ENCODE results near the gene GZMA. TPM values are rescaled to one million over a fixed set of nuclear protein-coding genes. Genes with fewer than 3 reads are reported as not detected.

Gene GZMA
- total and polyA plus RNA-seq, 2 experiments from 2014 or later: not detected

DNA sequence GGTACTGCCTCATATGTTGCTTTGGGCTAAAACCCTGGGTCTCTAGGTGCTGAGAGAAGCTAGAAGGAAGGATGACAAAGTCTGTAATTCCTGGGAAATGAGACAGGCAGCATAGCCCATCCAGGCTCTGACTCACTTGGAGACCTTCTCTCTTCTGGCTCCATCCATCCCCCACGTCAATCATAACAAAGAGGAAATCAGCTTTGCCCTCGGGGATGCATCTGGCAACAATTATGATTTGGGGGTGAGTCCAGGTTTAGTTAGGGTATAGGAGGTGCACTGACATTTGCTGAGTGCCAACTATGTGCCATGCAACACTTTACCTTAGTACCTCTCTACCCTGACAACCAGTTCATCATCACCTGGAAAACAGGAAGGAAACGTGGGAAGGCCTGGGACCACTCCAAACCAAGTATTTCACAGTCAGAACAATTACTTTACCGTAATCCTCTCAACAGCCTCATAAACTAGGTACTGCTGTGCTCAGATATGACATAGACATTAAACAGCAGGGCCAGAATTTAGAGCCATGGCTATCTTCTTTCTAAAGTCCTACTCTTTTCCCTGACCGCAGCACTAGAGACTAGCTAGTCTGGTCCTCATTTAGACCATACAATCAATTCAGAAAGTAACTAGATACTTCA, 39.1 kb upstream of the GZMA start:
- no peak overlapping the region for H3K27ac ChIP-seq (ENCODE audit: low read depth)
- Mint-ChIP-seq H3K36me3 (ENCODE audit: low read depth) (no peaks in the 10 kb centered on the region), H3K4me3 (no peak overlapping the region), H3K4me1 (no peaks in the 10 kb centered on the region), H3K27ac (no peak overlapping the region), H3K9me3 (peaks cover 17% of the 10 kb centered on the region; the same call in 2 of the 3 replicates), H3K27me3 (ENCODE audit: insufficient read depth, low read depth, poor library complexity) (peaks cover 3% of the 10 kb centered on the region)
- H3K4me1 ChIP-seq (ENCODE audit: insufficient read depth): no peaks in the 10 kb centered on the region
- no peak overlapping the region for H3K4me3 ChIP-seq
- TF ChIP-seq, protein P1, sequence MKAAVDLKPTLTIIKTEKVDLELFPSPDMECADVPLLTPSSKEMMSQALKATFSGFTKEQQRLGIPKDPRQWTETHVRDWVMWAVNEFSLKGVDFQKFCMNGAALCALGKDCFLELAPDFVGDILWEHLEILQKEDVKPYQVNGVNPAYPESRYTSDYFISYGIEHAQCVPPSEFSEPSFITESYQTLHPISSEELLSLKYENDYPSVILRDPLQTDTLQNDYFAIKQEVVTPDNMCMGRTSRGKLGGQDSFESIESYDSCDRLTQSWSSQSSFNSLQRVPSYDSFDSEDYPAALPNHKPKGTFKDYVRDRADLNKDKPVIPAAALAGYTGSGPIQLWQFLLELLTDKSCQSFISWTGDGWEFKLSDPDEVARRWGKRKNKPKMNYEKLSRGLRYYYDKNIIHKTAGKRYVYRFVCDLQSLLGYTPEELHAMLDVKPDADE (IDR thresholded peaks at IDR 0.05): no peak
- TF ChIP-seq ZNF331 (CRISPR knock-in tag; IDR thresholded peaks at IDR 0.05; ENCODE audit: low read depth): no peak
- TF ChIP-seq, protein P2, sequence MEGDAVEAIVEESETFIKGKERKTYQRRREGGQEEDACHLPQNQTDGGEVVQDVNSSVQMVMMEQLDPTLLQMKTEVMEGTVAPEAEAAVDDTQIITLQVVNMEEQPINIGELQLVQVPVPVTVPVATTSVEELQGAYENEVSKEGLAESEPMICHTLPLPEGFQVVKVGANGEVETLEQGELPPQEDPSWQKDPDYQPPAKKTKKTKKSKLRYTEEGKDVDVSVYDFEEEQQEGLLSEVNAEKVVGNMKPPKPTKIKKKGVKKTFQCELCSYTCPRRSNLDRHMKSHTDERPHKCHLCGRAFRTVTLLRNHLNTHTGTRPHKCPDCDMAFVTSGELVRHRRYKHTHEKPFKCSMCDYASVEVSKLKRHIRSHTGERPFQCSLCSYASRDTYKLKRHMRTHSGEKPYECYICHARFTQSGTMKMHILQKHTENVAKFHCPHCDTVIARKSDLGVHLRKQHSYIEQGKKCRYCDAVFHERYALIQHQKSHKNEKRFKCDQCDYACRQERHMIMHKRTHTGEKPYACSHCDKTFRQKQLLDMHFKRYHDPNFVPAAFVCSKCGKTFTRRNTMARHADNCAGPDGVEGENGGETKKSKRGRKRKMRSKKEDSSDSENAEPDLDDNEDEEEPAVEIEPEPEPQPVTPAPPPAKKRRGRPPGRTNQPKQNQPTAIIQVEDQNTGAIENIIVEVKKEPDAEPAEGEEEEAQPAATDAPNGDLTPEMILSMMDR (conservative IDR thresholded peaks at IDR 0.05; ENCODE audit: low read depth in 2 of 2): no peak
- no peak for TF ChIP-seq JUNB (IDR thresholded peaks at IDR 0.05; ENCODE audit: unreplicated experiment)
- TF ChIP-seq EZH2phosphoT487 (IDR thresholded peaks at IDR 0.05; ENCODE audit: unreplicated experiment): no peak
- no peak for TF ChIP-seq STAT1 (IDR thresholded peaks at IDR 0.05; ENCODE audit: unreplicated experiment)
- TF ChIP-seq CREB1 (CRISPR knock-in tag; IDR thresholded peaks at IDR 0.05; ENCODE audit: low read depth): no peak
- TF ChIP-seq NANOG (IDR thresholded peaks at IDR 0.05; ENCODE audit: borderline replicate concordance): no peak
- TF ChIP-seq, protein P3, sequence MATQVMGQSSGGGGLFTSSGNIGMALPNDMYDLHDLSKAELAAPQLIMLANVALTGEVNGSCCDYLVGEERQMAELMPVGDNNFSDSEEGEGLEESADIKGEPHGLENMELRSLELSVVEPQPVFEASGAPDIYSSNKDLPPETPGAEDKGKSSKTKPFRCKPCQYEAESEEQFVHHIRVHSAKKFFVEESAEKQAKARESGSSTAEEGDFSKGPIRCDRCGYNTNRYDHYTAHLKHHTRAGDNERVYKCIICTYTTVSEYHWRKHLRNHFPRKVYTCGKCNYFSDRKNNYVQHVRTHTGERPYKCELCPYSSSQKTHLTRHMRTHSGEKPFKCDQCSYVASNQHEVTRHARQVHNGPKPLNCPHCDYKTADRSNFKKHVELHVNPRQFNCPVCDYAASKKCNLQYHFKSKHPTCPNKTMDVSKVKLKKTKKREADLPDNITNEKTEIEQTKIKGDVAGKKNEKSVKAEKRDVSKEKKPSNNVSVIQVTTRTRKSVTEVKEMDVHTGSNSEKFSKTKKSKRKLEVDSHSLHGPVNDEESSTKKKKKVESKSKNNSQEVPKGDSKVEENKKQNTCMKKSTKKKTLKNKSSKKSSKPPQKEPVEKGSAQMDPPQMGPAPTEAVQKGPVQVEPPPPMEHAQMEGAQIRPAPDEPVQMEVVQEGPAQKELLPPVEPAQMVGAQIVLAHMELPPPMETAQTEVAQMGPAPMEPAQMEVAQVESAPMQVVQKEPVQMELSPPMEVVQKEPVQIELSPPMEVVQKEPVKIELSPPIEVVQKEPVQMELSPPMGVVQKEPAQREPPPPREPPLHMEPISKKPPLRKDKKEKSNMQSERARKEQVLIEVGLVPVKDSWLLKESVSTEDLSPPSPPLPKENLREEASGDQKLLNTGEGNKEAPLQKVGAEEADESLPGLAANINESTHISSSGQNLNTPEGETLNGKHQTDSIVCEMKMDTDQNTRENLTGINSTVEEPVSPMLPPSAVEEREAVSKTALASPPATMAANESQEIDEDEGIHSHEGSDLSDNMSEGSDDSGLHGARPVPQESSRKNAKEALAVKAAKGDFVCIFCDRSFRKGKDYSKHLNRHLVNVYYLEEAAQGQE (IDR thresholded peaks at IDR 0.05; ENCODE audit: unreplicated experiment): no peak
- TF ChIP-seq, protein P4, sequence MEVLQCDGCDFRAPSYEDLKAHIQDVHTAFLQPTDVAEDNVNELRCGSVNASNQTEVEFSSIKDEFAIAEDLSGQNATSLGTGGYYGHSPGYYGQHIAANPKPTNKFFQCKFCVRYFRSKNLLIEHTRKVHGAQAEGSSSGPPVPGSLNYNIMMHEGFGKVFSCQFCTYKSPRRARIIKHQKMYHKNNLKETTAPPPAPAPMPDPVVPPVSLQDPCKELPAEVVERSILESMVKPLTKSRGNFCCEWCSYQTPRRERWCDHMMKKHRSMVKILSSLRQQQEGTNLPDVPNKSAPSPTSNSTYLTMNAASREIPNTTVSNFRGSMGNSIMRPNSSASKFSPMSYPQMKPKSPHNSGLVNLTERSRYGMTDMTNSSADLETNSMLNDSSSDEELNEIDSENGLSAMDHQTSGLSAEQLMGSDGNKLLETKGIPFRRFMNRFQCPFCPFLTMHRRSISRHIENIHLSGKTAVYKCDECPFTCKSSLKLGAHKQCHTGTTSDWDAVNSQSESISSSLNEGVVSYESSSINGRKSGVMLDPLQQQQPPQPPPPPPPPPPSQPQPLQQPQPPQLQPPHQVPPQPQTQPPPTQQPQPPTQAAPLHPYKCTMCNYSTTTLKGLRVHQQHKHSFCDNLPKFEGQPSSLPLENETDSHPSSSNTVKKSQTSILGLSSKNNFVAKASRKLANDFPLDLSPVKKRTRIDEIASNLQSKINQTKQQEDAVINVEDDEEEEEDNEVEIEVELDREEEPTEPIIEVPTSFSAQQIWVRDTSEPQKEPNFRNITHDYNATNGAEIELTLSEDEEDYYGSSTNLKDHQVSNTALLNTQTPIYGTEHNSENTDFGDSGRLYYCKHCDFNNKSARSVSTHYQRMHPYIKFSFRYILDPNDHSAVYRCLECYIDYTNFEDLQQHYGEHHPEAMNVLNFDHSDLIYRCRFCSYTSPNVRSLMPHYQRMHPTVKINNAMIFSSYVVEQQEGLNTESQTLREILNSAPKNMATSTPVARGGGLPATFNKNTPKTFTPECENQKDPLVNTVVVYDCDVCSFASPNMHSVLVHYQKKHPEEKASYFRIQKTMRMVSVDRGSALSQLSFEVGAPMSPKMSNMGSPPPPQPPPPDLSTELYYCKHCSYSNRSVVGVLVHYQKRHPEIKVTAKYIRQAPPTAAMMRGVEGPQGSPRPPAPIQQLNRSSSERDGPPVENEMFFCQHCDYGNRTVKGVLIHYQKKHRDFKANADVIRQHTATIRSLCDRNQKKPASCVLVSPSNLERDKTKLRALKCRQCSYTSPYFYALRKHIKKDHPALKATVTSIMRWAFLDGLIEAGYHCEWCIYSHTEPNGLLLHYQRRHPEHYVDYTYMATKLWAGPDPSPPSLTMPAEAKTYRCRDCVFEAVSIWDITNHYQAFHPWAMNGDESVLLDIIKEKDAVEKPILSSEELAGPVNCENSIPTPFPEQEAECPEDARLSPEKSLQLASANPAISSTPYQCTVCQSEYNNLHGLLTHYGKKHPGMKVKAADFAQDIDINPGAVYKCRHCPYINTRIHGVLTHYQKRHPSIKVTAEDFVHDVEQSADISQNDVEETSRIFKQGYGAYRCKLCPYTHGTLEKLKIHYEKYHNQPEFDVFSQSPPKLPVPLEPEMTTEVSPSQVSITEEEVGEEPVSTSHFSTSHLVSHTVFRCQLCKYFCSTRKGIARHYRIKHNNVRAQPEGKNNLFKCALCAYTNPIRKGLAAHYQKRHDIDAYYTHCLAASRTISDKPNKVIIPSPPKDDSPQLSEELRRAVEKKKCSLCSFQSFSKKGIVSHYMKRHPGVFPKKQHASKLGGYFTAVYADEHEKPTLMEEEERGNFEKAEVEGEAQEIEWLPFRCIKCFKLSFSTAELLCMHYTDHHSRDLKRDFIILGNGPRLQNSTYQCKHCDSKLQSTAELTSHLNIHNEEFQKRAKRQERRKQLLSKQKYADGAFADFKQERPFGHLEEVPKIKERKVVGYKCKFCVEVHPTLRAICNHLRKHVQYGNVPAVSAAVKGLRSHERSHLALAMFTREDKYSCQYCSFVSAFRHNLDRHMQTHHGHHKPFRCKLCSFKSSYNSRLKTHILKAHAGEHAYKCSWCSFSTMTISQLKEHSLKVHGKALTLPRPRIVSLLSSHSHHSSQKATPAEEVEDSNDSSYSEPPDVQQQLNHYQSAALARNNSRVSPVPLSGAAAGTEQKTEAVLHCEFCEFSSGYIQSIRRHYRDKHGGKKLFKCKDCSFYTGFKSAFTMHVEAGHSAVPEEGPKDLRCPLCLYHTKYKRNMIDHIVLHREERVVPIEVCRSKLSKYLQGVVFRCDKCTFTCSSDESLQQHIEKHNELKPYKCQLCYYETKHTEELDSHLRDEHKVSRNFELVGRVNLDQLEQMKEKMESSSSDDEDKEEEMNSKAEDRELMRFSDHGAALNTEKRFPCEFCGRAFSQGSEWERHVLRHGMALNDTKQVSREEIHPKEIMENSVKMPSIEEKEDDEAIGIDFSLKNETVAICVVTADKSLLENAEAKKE (CRISPR knock-in tag; IDR thresholded peaks at IDR 0.05): no peak
- TF ChIP-seq ZNF114 (CRISPR knock-in tag; IDR thresholded peaks at IDR 0.05): no peak
- no peak for TF ChIP-seq EZH2 (IDR thresholded peaks at IDR 0.05; ENCODE audit: low read depth, unreplicated experiment)
- no peak for TF ChIP-seq POLR2AphosphoS5 (IDR thresholded peaks at IDR 0.05; ENCODE audit: low read depth)
- H3K9me2 ChIP-seq (ENCODE audit: insufficient read depth): no peaks in the 10 kb centered on the region; the same call in 1 of the 2 replicates
- no peaks in the 10 kb centered on the region for H3K36me3 ChIP-seq (ENCODE audit: insufficient read depth)
- DNase-seq (ENCODE audit: low spot score): no peak
- H3F3A ChIP-seq (replicated peaks; ENCODE audit: low read depth): no peaks in the 10 kb centered on the region
- no peaks in the 10 kb centered on the region for H3K79me2 ChIP-seq (replicated peaks; ENCODE audit: insufficient read depth)
- H4K20me1 ChIP-seq (replicated peaks; ENCODE audit: insufficient read depth): no peaks in the 10 kb centered on the region
- H3K27me3 ChIP-seq (ENCODE audit: insufficient read depth): no peaks in the 10 kb centered on the region
- no peak overlapping the region for H2AFZ ChIP-seq
- no peak overlapping the region for H3K4me2 ChIP-seq
- no peak for ATAC-seq
